Parathyroid adenoma (tissue), 2 donors: ENCODE data around the gene MSANTD3.

Experiments
- H2AFZ ChIP-seq: fragments of 300-600 bp; sonication (generic); one replicate; pipeline ENCODE4 v1.7.0; 2017; ENCODE audit warnings: antibody characterized with exemption, mild to moderate bottlenecking
- H3K27ac ChIP-seq: fragments of 300-600 bp; sonication (generic); one replicate; pipeline ENCODE4 v1.7.0; 2017
- H3K27me3 ChIP-seq: fragments of 300-600 bp; sonication (generic); one replicate; pipeline ENCODE4 v1.7.0; 2017; ENCODE audit warnings: low read length; ENCODE audit not compliant: control insufficient read depth, insufficient read depth
- H3K36me3 ChIP-seq: fragments of 300-600 bp; sonication (generic); one replicate; pipeline ENCODE4 v1.7.0; 2017; ENCODE audit warnings: low read length; ENCODE audit not compliant: control insufficient read depth, insufficient read depth
- H3K4me1 ChIP-seq: fragments of 300-600 bp; sonication (generic); one replicate; pipeline ENCODE4 v1.7.0; 2017; ENCODE audit warnings: control low read depth
- H3K4me2 ChIP-seq: fragments of 300-600 bp; sonication (generic); one replicate; pipeline ENCODE4 v1.7.0; 2017; ENCODE audit warnings: low read length
- H3K4me3 ChIP-seq: fragments of 300-600 bp; sonication (generic); one replicate; pipeline ENCODE4 v1.7.0; 2017; ENCODE audit warnings: low read depth, low read length
- H3K79me2 ChIP-seq: fragments of 300-600 bp; sonication (generic); one replicate; pipeline ENCODE4 v1.7.0; 2017; ENCODE audit warnings: control low read depth
- H3K9ac ChIP-seq: fragments of 300-600 bp; sonication (generic); one replicate; pipeline ENCODE4 v1.7.0; 2017; ENCODE audit warnings: mild to moderate bottlenecking
- H3K9me3 ChIP-seq: fragments of 300-600 bp; sonication (generic); one replicate; pipeline ENCODE4 v1.7.0; 2017; ENCODE audit warnings: low read length; ENCODE audit not compliant: control insufficient read depth
- TF ChIP-seq, protein P1 (sequence below): fragments of 300-600 bp; sonication (generic); IDR thresholded peaks from one replicate; pipeline ENCODE4 v1.7.0; 2017; ENCODE audit warnings: antibody characterized with exemption, mild to moderate bottlenecking
- donor health status: primary hyperparathyroidism.

MSANTD3 gene

DNA sequence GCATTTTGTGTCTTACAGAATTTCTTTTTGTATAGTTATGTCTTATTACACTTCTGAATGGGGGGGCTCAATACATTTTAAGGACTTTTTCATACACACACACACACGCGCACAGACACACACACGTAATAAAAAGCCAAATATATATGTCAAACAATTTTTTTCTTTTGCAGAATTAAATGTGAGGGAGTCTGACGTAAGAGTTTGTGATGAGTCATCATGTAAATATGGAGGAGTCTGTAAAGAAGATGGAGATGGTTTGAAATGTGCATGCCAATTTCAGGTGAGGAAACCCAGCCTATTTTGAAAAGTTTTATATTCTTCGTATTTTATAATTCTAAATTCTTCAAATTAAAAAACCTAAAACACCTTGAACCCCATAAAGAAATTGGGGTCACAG is 71.6 kb downstream of the MSANTD3 start:
- H3K4me3 ChIP-seq, result no peak overlapping the region
- no peak overlapping the region for H2AFZ ChIP-seq
- no peaks in the 10 kb centered on the region for H3K36me3 ChIP-seq
- H3K9me3 ChIP-seq, result no peaks in the 10 kb centered on the region
- no peaks in the 10 kb centered on the region for H3K4me1 ChIP-seq
- no peak overlapping the region for H3K27ac ChIP-seq
- no peaks in the 10 kb centered on the region for H3K27me3 ChIP-seq
- TF ChIP-seq, protein P1, sequence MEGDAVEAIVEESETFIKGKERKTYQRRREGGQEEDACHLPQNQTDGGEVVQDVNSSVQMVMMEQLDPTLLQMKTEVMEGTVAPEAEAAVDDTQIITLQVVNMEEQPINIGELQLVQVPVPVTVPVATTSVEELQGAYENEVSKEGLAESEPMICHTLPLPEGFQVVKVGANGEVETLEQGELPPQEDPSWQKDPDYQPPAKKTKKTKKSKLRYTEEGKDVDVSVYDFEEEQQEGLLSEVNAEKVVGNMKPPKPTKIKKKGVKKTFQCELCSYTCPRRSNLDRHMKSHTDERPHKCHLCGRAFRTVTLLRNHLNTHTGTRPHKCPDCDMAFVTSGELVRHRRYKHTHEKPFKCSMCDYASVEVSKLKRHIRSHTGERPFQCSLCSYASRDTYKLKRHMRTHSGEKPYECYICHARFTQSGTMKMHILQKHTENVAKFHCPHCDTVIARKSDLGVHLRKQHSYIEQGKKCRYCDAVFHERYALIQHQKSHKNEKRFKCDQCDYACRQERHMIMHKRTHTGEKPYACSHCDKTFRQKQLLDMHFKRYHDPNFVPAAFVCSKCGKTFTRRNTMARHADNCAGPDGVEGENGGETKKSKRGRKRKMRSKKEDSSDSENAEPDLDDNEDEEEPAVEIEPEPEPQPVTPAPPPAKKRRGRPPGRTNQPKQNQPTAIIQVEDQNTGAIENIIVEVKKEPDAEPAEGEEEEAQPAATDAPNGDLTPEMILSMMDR, result no peak
- no peaks in the 10 kb centered on the region for H3K79me2 ChIP-seq
- no peak overlapping the region for H3K9ac ChIP-seq
- no peak overlapping the region for H3K4me2 ChIP-seq

DNA sequence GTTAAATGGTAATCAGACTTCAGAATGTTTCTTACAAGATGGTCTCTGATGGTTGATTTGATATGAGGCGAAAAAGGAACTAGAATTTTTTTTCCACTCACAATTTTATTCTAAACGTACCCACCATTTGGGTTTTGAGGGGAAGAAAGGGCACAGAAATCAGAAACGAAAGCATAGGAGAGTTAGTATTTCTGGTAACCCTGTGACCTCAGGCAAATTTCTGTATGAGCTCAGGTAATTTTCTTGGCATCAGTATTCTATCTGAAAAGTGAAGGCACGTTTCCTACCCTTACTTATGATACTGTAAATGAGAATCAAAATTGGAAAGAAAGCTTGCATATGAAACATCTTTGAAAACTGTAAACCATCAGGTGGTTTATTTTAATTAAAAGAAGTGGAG is 72.5 kb downstream of the MSANTD3 start:
- H3K4me1 ChIP-seq, result no peaks in the 10 kb centered on the region

DNA sequence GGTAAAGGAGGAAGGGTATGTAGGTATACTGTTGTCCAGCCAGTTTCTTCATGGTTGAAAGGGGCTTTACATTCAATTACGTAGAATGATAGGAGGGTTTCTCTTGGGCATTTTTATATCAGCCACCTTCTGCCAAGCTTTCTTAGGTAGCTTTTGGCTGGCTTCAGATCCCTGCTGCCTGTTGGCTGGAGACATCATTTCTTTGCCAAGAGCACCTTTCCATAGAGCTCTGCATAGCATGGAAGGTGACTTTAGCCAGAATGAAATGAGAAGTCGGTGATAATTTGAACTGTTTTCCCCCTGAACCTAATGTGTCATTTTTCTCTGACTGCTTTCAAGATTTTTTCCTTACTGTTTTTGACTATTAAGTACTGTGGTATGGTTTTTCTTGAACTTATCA is 72.9 kb downstream of the MSANTD3 start:
- TF ChIP-seq, protein P1, result no peak
- Histone ChIP-seq H3K27ac (no peak overlapping the region), H2AFZ (no peak overlapping the region), H3K4me1 (no peaks in the 10 kb centered on the region), H3K27me3 (no peaks in the 10 kb centered on the region), H3K9me3 (no peaks in the 10 kb centered on the region), H3K4me3 (no peak overlapping the region), H3K36me3 (no peaks in the 10 kb centered on the region), H3K4me2 (no peak overlapping the region), H3K9ac (no peak overlapping the region), H3K79me2 (no peaks in the 10 kb centered on the region)

More for the DNA sequence above, 72.5 kb downstream of the MSANTD3 start:
- no peaks in the 10 kb centered on the region for H3K9me3 ChIP-seq
- H3K36me3 ChIP-seq, result no peaks in the 10 kb centered on the region
- H3K9ac ChIP-seq, result no peak overlapping the region
- no peak overlapping the region for H3K4me3 ChIP-seq
- no peak overlapping the region for H2AFZ ChIP-seq
- no peak overlapping the region for H3K27ac ChIP-seq
- TF ChIP-seq, protein P1, result no peak
- no peak overlapping the region for H3K4me2 ChIP-seq
- H3K27me3 ChIP-seq, result no peaks in the 10 kb centered on the region
- H3K79me2 ChIP-seq, result no peaks in the 10 kb centered on the region
